ENCODE measurements around the gene BBIP1.

Gene BBIP1

GRCh38 chr10:110859206-110859972 lies 59.6 kb downstream of the BBIP1 start:
- no peak for TF ChIP-seq TCF4 (CRISPR knock-in tag; IDR thresholded peaks at IDR 0.05; ENCODE audit: borderline replicate concordance)
- no peak for TF ChIP-seq ZC3H10 (CRISPR knock-in tag; IDR thresholded peaks at IDR 0.05)
- no peak for TF ChIP-seq ZNF565 (CRISPR knock-in tag; conservative IDR thresholded peaks at IDR 0.05; ENCODE audit: low read depth)
- ATAC-seq: no peak; the same call in 1 of the 3 replicates

DNA sequence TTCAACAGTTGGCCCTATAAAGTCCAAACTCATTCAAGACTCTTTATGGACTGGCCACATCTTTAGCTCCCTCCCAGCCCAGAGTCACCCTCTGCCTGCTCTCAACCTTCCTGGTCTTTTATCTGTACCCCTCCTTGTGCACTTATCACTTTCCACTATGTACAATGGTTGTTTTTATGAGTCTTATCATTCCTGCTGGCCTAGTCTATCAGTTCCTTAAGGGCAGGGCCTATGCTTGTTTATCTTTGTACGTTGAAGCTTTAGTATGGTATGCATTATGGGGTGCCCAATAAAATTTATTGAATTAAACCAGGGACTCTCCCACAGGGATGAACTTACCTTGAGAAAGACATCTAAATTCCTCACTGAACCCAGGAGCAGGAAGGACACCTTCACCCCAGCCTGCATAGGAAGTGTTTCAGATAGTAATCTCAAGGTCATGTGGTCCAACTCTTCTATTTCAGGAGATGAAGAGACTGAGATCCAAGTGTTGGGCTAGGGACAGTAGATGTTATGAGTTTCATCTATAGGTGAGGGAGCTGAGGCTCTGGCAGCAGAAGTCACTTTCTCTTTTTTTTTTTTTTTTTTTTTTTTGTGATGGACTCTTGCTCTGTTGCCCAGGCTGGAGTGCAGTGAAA lies 60.6 kb downstream of the BBIP1 start:
- ATAC-seq: no peak

More for the DNA sequence above, 60.6 kb downstream of the BBIP1 start:
- TF ChIP-seq TCF4 (CRISPR knock-in tag; IDR thresholded peaks at IDR 0.05; ENCODE audit: borderline replicate concordance): no peak
- no peak for TF ChIP-seq POU6F1 (CRISPR knock-in tag; IDR thresholded peaks at IDR 0.05; ENCODE audit: borderline replicate concordance, low read depth)
- no peak for TF ChIP-seq CREB5 (CRISPR knock-in tag; IDR thresholded peaks at IDR 0.05; ENCODE audit: low read depth)
- no peak for TF ChIP-seq CSRNP3 (CRISPR knock-in tag; IDR thresholded peaks at IDR 0.05)
- TF ChIP-seq ZNF8 (CRISPR knock-in tag; IDR thresholded peaks at IDR 0.05): no peak
- TF ChIP-seq ARNTL (CRISPR knock-in tag; IDR thresholded peaks at IDR 0.05; ENCODE audit: borderline replicate concordance, low read depth): no peak
- TF ChIP-seq ZNF565 (CRISPR knock-in tag; conservative IDR thresholded peaks at IDR 0.05; ENCODE audit: low read depth): no peak
- TF ChIP-seq BACH2 (CRISPR knock-in tag; IDR thresholded peaks at IDR 0.05; ENCODE audit: borderline replicate concordance): no peak
- TF ChIP-seq CSDC2 (CRISPR knock-in tag; IDR thresholded peaks at IDR 0.05): no peak
- TF ChIP-seq ESRRG (CRISPR knock-in tag; IDR thresholded peaks at IDR 0.05): no peak
- TF ChIP-seq SNAI2 (CRISPR knock-in tag; IDR thresholded peaks at IDR 0.05): no peak
- TF ChIP-seq ZNF70 (CRISPR knock-in tag; IDR thresholded peaks at IDR 0.05): no peak
- TF ChIP-seq OSR1 (CRISPR knock-in tag; IDR thresholded peaks at IDR 0.05): no peak
- no peak for TF ChIP-seq RARB (CRISPR knock-in tag; IDR thresholded peaks at IDR 0.05)
- TF ChIP-seq ZC3H10 (CRISPR knock-in tag; IDR thresholded peaks at IDR 0.05): no peak
- no peak for TF ChIP-seq ZFP30 (CRISPR knock-in tag; IDR thresholded peaks at IDR 0.05)
- no peak for TF ChIP-seq PATZ1 (CRISPR knock-in tag; IDR thresholded peaks at IDR 0.05; ENCODE audit: borderline replicate concordance)
- no peak for TF ChIP-seq GLIS3 (CRISPR knock-in tag; IDR thresholded peaks at IDR 0.05)
- no peak for TF ChIP-seq TSHZ2 (CRISPR knock-in tag; IDR thresholded peaks at IDR 0.05)
- TF ChIP-seq PPARA (CRISPR knock-in tag; IDR thresholded peaks at IDR 0.05; ENCODE audit: borderline replicate concordance): no peak

Data from SK-N-SH treated with all-trans-retinoic acid at 6 μM for 48 hours (cell line).